Mammary epithelial cell (primary cell): ENCODE results near the gene CAMK1.

Source experiments
- EZH2 ChIP-seq: IDR thresholded peaks from 2 replicates; pipeline ENCODE4 v1.6.1; 2012; ENCODE audit warnings: low read length, inconsistent platforms, borderline replicate concordance
- TF ChIP-seq, protein P1 (sequence below), 2 donors: IDR thresholded peaks in 1 of 2; conservative IDR thresholded peaks in 1 of 2; 2 replicates each; pipeline ENCODE4 v1.5.1; 2011 to 2012; ENCODE audit warnings: inconsistent platforms in 2 of 2, low read length in 2 of 2, mild to moderate bottlenecking in 2 of 2, control low read depth in 1 of 2, low read depth in 1 of 2; ENCODE audit not compliant: insufficient read depth in 1 of 2; ENCODE audit errors: extremely low read depth in 1 of 2

- TF ChIP-seq, protein P1, sequence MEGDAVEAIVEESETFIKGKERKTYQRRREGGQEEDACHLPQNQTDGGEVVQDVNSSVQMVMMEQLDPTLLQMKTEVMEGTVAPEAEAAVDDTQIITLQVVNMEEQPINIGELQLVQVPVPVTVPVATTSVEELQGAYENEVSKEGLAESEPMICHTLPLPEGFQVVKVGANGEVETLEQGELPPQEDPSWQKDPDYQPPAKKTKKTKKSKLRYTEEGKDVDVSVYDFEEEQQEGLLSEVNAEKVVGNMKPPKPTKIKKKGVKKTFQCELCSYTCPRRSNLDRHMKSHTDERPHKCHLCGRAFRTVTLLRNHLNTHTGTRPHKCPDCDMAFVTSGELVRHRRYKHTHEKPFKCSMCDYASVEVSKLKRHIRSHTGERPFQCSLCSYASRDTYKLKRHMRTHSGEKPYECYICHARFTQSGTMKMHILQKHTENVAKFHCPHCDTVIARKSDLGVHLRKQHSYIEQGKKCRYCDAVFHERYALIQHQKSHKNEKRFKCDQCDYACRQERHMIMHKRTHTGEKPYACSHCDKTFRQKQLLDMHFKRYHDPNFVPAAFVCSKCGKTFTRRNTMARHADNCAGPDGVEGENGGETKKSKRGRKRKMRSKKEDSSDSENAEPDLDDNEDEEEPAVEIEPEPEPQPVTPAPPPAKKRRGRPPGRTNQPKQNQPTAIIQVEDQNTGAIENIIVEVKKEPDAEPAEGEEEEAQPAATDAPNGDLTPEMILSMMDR (conservative IDR thresholded peaks at IDR 0.05 in 1 of 2, IDR thresholded peaks at IDR 0.05 in 1 of 2; ENCODE audit: extremely low read depth in 1 of 2, insufficient read depth in 1 of 2, low read depth in 1 of 2, low read length in 2 of 2): no peak
- TF ChIP-seq EZH2: no peak
These were observed 22.1 kb upstream of the CAMK1 start for GRCh38 chr3:9791790-9792404.
